ENCODE measurements around the gene ZNF892.

DNA sequence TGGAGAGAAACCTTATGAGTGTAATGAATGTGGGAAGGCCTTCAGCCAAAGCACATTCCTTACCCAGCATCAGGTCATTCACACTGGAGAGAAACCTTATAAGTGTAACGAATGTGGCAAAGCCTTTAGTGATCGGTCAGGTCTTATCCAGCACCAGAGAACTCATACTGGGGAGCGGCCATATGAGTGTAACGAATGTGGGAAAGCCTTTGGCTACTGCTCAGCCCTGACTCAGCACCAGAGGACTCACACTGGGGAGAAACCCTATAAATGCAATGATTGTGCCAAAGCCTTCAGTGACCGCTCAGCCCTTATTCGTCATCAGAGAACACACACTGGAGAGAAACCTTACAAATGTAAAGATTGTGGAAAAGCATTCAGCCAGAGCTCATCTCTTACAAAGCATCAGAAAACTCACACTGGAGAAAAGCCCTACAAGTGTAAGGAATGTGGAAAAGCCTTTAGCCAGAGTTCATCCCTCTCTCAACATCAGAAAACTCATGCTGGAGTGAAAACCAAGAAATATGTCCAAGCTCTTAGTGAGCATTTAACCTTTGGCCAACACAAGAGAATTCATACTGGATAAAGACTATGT lies 7.8 kb downstream of the ZNF892 start:
- TF ChIP-seq POLR2AphosphoS5 (IDR thresholded peaks at IDR 0.05) (no peak), POLR2A (IDR thresholded peaks at IDR 0.05) (no peak)
- TF ChIP-seq, protein P1, sequence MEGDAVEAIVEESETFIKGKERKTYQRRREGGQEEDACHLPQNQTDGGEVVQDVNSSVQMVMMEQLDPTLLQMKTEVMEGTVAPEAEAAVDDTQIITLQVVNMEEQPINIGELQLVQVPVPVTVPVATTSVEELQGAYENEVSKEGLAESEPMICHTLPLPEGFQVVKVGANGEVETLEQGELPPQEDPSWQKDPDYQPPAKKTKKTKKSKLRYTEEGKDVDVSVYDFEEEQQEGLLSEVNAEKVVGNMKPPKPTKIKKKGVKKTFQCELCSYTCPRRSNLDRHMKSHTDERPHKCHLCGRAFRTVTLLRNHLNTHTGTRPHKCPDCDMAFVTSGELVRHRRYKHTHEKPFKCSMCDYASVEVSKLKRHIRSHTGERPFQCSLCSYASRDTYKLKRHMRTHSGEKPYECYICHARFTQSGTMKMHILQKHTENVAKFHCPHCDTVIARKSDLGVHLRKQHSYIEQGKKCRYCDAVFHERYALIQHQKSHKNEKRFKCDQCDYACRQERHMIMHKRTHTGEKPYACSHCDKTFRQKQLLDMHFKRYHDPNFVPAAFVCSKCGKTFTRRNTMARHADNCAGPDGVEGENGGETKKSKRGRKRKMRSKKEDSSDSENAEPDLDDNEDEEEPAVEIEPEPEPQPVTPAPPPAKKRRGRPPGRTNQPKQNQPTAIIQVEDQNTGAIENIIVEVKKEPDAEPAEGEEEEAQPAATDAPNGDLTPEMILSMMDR (IDR thresholded peaks at IDR 0.05 in 8 of 11, conservative IDR thresholded peaks at IDR 0.05 in 3 of 11), result no peak

All from spleen (tissue), 7 donors.